ENCODE results near the gene CDKAL1. TPM values are rescaled to one million over a fixed set of nuclear protein-coding genes. Genes with fewer than 3 reads are reported as not detected.

The CDKAL1 gene
- total and polyA plus RNA-seq, 2 experiments from 2014 or later = 14.4 to 19.5 TPM

GRCh38 chr6:21213492-21213891, 679.2 kb downstream of the CDKAL1 start:
- H2AFZ ChIP-seq = no peak overlapping the region
- peaks cover under 1% of the 10 kb centered on the region for H3K4me1 ChIP-seq (ENCODE audit: insufficient read depth)
- no peak for DNase-seq (ENCODE audit: low spot score)
- no peak overlapping the region for H3K4me2 ChIP-seq
- H3K27me3 ChIP-seq = no peaks in the 10 kb centered on the region
- no peak overlapping the region for H3K27ac ChIP-seq
- H3K79me2 ChIP-seq = no peaks in the 10 kb centered on the region
- no peaks in the 10 kb centered on the region for H4K20me1 ChIP-seq (ENCODE audit: insufficient read depth, poor library complexity, severe bottlenecking)
- H3K36me3 ChIP-seq (replicated peaks; ENCODE audit: insufficient read depth, low read depth) = no peaks in the 10 kb centered on the region
- TF ChIP-seq EZH2 (IDR thresholded peaks at IDR 0.05; ENCODE audit: borderline replicate concordance) = no peak
- no peak for TF ChIP-seq EZH2phosphoT487 (IDR thresholded peaks at IDR 0.05; ENCODE audit: low read depth, severe bottlenecking, unreplicated experiment)
- no peak for TF ChIP-seq CTCF (IDR thresholded peaks at IDR 0.05; ENCODE audit: poor library complexity)
- no peaks in the 10 kb centered on the region for H3K9me2 ChIP-seq (replicated peaks; ENCODE audit: insufficient read depth)
- 81% methylated on average over 3 of the region's 3 CpGs for WGBS (ENCODE audit: low lambda C conversion rate, missing lambda C conversion rate)
- no peaks in the 10 kb centered on the region for H3K9me3 ChIP-seq (ENCODE audit: low read depth)
- no peak overlapping the region for H3K4me3 ChIP-seq

GRCh38 chr6:21214738-21215448, 680.6 kb downstream of the CDKAL1 start:
- WGBS (ENCODE audit: low lambda C conversion rate, missing lambda C conversion rate) = 73% methylated on average over 5 of the region's 5 CpGs

GRCh38 chr6:21219241-21219640, 685.0 kb downstream of the CDKAL1 start:
- no peaks in the 10 kb centered on the region for H3K79me2 ChIP-seq
- 89% methylated on average over 2 of the region's 2 CpGs for WGBS (ENCODE audit: low lambda C conversion rate, missing lambda C conversion rate)
- H3K27me3 ChIP-seq = no peaks in the 10 kb centered on the region
- H4K20me1 ChIP-seq (ENCODE audit: insufficient read depth, poor library complexity, severe bottlenecking) = no peaks in the 10 kb centered on the region
- no peak overlapping the region for H3K27ac ChIP-seq
- H3K9me3 ChIP-seq (ENCODE audit: low read depth) = no peaks in the 10 kb centered on the region
- H3K9me2 ChIP-seq (replicated peaks; ENCODE audit: insufficient read depth) = no peaks in the 10 kb centered on the region
- H3K4me2 ChIP-seq = no peak overlapping the region
- H2AFZ ChIP-seq = no peak overlapping the region
- no peaks in the 10 kb centered on the region for H3K4me1 ChIP-seq (ENCODE audit: insufficient read depth)
- TF ChIP-seq EZH2phosphoT487 (IDR thresholded peaks at IDR 0.05; ENCODE audit: low read depth, severe bottlenecking, unreplicated experiment) (no peak), EZH2 (IDR thresholded peaks at IDR 0.05; ENCODE audit: borderline replicate concordance) (no peak), CTCF (IDR thresholded peaks at IDR 0.05; ENCODE audit: poor library complexity) (no peak)
- H3K36me3 ChIP-seq (replicated peaks; ENCODE audit: insufficient read depth, low read depth) = no peaks in the 10 kb centered on the region
- no peak for DNase-seq (ENCODE audit: low spot score)
- H3K4me3 ChIP-seq = no peak overlapping the region

More at GRCh38 chr6:21214738-21215448, 680.6 kb downstream of the CDKAL1 start:
- Histone ChIP-seq H3K36me3 (replicated peaks; ENCODE audit: insufficient read depth, low read depth) (no peaks in the 10 kb centered on the region), H3K4me1 (ENCODE audit: insufficient read depth) (no peaks in the 10 kb centered on the region), H3K4me3 (no peak overlapping the region), H3K27me3 (no peaks in the 10 kb centered on the region), H3K9me3 (ENCODE audit: low read depth) (no peaks in the 10 kb centered on the region), H3K9me2 (replicated peaks; ENCODE audit: insufficient read depth) (no peaks in the 10 kb centered on the region), H4K20me1 (ENCODE audit: insufficient read depth, poor library complexity, severe bottlenecking) (no peaks in the 10 kb centered on the region), H3K79me2 (no peaks in the 10 kb centered on the region), H3K4me2 (no peak overlapping the region), H2AFZ (no peak overlapping the region), H3K27ac (no peak overlapping the region)
- no peak for DNase-seq (ENCODE audit: low spot score)
- TF ChIP-seq CTCF (IDR thresholded peaks at IDR 0.05; ENCODE audit: poor library complexity) (no peak), EZH2 (IDR thresholded peaks at IDR 0.05; ENCODE audit: borderline replicate concordance) (no peak), EZH2phosphoT487 (IDR thresholded peaks at IDR 0.05; ENCODE audit: low read depth, severe bottlenecking, unreplicated experiment) (no peak)

Data from hepatocyte (in vitro differentiated cells).